Activated naive CD8-positive, alpha-beta T cell treated with anti-CD3 and anti-CD28 coated beads, Interleukin-2, amount 10 ng/mL, durations not matched to agents 7 days and 5 days (primary cell): ENCODE results near the gene TESMIN. TPM values are rescaled to one million over a fixed set of nuclear protein-coding genes. Genes with fewer than 3 reads are reported as not detected.

Source experiments
- ATAC-seq: fragments of 150-1000 bp; cut with Tn5 transposase; one replicate; pipeline ENCODE4 v1.10.0; 2021; ENCODE audit warnings: low read depth, moderate library complexity
- POLR2A ChIA-PET: fragments of 350-600 bp; sonication (Branson Sonifier 250); formaldehyde crosslinking; loops from one replicate; lab custom pipeline; 2021; ENCODE audit warnings: antibody characterized with exemption; lab: Charles Lee
- DNase-seq: peaks from one replicate; pipeline ENCODE4 v3.0.0; 2021
- H3K27ac Mint-ChIP-seq: one replicate; pipeline ENCODE4 v1.8.0; 2022; ENCODE audit warnings: mild to moderate bottlenecking, mixed read lengths
- H3K27me3 Mint-ChIP-seq: one replicate; pipeline ENCODE4 v1.8.0; 2022; ENCODE audit warnings: mild to moderate bottlenecking, moderate library complexity, mixed read lengths
- H3K36me3 Mint-ChIP-seq: one replicate; pipeline ENCODE4 v1.8.0; 2021; ENCODE audit warnings: mild to moderate bottlenecking, mixed read lengths
- H3K4me1 Mint-ChIP-seq: one replicate; pipeline ENCODE4 v1.8.0; 2021; ENCODE audit warnings: mixed read lengths
- H3K4me3 Mint-ChIP-seq: one replicate; pipeline ENCODE4 v1.8.0; 2022; ENCODE audit warnings: mild to moderate bottlenecking, moderate library complexity, mixed read lengths
- H3K9me3 Mint-ChIP-seq: one replicate; pipeline ENCODE4 v1.8.0; 2021; ENCODE audit warnings: mixed read lengths
- total RNA-seq, 2 experiments: library from RNA; stranded (reverse); gene quantifications; one replicate each; pipeline ENCODE4 v1.2.3, GENCODE V29; 2021

Gene TESMIN
- total RNA-seq, 2 experiments from 2014 or later = 9.2 to 10.5 TPM

GRCh38 chr11:68715456-68716122 is 35.7 kb downstream of the TESMIN start:
- Mint-ChIP-seq H3K9me3 (peaks cover 8% of the 10 kb centered on the region), H3K4me3 (no peak overlapping the region), H3K27me3 (peaks cover 9% of the 10 kb centered on the region), H3K27ac (no peak overlapping the region), H3K36me3 (no peaks in the 10 kb centered on the region), H3K4me1 (no peaks in the 10 kb centered on the region)
- ATAC-seq = no peak
- no peak for DNase-seq
- POLR2A ChIA-PET = no interaction called here

GRCh38 chr11:68714060-68714856 is 37.1 kb downstream of the TESMIN start:
- no peaks in the 10 kb centered on the region for H3K36me3 Mint-ChIP-seq
- H3K4me3 Mint-ChIP-seq = no peak overlapping the region
- ATAC-seq (no peak), DNase-seq (no peak)
- H3K27ac Mint-ChIP-seq = peak overlapping the region; percentile 34
- peaks cover 3% of the 10 kb centered on the region for H3K9me3 Mint-ChIP-seq
- H3K27me3 Mint-ChIP-seq = no peaks in the 10 kb centered on the region
- H3K4me1 Mint-ChIP-seq = no peaks in the 10 kb centered on the region
- POLR2A ChIA-PET = no interaction called here

GRCh38 chr11:68711114-68711513 is 40.2 kb downstream of the TESMIN start:
- Mint-ChIP-seq H3K36me3 (no peaks in the 10 kb centered on the region), H3K4me3 (no peak overlapping the region), H3K27ac (no peak overlapping the region), H3K4me1 (peaks cover 1% of the 10 kb centered on the region), H3K9me3 (no peaks in the 10 kb centered on the region), H3K27me3 (peaks cover 2% of the 10 kb centered on the region)
- no peak for ATAC-seq
- no peak for DNase-seq
- POLR2A ChIA-PET = no interaction called here

GRCh38 chr11:68710409-68710808 is 40.9 kb downstream of the TESMIN start:
- Mint-ChIP-seq H3K27me3 (peaks cover 2% of the 10 kb centered on the region), H3K4me1 (peaks cover 1% of the 10 kb centered on the region), H3K9me3 (no peaks in the 10 kb centered on the region), H3K4me3 (no peak overlapping the region), H3K36me3 (no peaks in the 10 kb centered on the region), H3K27ac (no peak overlapping the region)
- no peak for ATAC-seq
- POLR2A ChIA-PET = no interaction called here
- no peak for DNase-seq

GRCh38 chr11:68709062-68709461 is 42.3 kb downstream of the TESMIN start:
- POLR2A ChIA-PET = no interaction called here
- H3K36me3 Mint-ChIP-seq = no peaks in the 10 kb centered on the region
- no peak overlapping the region for H3K4me3 Mint-ChIP-seq
- peaks cover 1% of the 10 kb centered on the region for H3K4me1 Mint-ChIP-seq
- no peak for DNase-seq
- H3K27ac Mint-ChIP-seq = no peak overlapping the region
- ATAC-seq = no peak
- H3K9me3 Mint-ChIP-seq = no peaks in the 10 kb centered on the region
- H3K27me3 Mint-ChIP-seq = peaks cover 3% of the 10 kb centered on the region

GRCh38 chr11:68707527-68707926 is 43.8 kb downstream of the TESMIN start:
- POLR2A ChIA-PET = no interaction called here
- Mint-ChIP-seq H3K9me3 (no peaks in the 10 kb centered on the region), H3K27me3 (peaks cover 11% of the 10 kb centered on the region), H3K4me1 (peaks cover 1% of the 10 kb centered on the region), H3K4me3 (no peak overlapping the region), H3K27ac (no peak overlapping the region), H3K36me3 (no peaks in the 10 kb centered on the region)
- no peak for ATAC-seq
- DNase-seq = no peak

GRCh38 chr11:68704887-68705286 is 46.4 kb downstream of the TESMIN start:
- Mint-ChIP-seq H3K4me3 (no peak overlapping the region), H3K27me3 (peaks cover 25% of the 10 kb centered on the region), H3K36me3 (no peaks in the 10 kb centered on the region), H3K9me3 (no peaks in the 10 kb centered on the region), H3K4me1 (peaks cover 1% of the 10 kb centered on the region), H3K27ac (no peak overlapping the region)
- no peak for ATAC-seq
- POLR2A ChIA-PET = no interaction called here
- no peak for DNase-seq

- no peaks in the 10 kb centered on the region for H3K4me1 Mint-ChIP-seq
- no peaks in the 10 kb centered on the region for H3K36me3 Mint-ChIP-seq
- H3K27me3 Mint-ChIP-seq = peaks cover 39% of the 10 kb centered on the region
- POLR2A ChIA-PET = no interaction called here
- peaks cover 5% of the 10 kb centered on the region for H3K9me3 Mint-ChIP-seq
- no peak overlapping the region for H3K4me3 Mint-ChIP-seq
- DNase-seq (no peak), ATAC-seq (no peak)
- H3K27ac Mint-ChIP-seq = no peak overlapping the region
These were observed 52.3 kb downstream of the TESMIN start for GRCh38 chr11:68698993-68699392.

GRCh38 chr11:68695531-68695930 is 55.8 kb downstream of the TESMIN start:
- DNase-seq = no peak
- Mint-ChIP-seq H3K9me3 (peaks cover 5% of the 10 kb centered on the region), H3K36me3 (no peaks in the 10 kb centered on the region), H3K27me3 (peaks cover 32% of the 10 kb centered on the region), H3K4me1 (peaks cover 10% of the 10 kb centered on the region), H3K4me3 (no peak overlapping the region), H3K27ac (no peak overlapping the region)
- no peak for ATAC-seq
- POLR2A ChIA-PET = no interaction called here

GRCh38 chr11:68694431-68695297 is 56.7 kb downstream of the TESMIN start:
- DNase-seq (no peak), ATAC-seq (no peak)
- H3K4me3 Mint-ChIP-seq = no peak overlapping the region
- H3K27ac Mint-ChIP-seq = no peak overlapping the region
- peaks cover 14% of the 10 kb centered on the region for H3K4me1 Mint-ChIP-seq
- H3K9me3 Mint-ChIP-seq = peaks cover 5% of the 10 kb centered on the region
- peaks cover 38% of the 10 kb centered on the region for H3K27me3 Mint-ChIP-seq
- no peaks in the 10 kb centered on the region for H3K36me3 Mint-ChIP-seq
- POLR2A ChIA-PET = interaction anchor here (0.6 kb wide), 1 partner anchor 31 kb away, joined by 3 read pairs; no protein-coding TSS in a partner anchor

- POLR2A ChIA-PET = no interaction called here
- no peak overlapping the region for H3K27ac Mint-ChIP-seq
- peaks cover 5% of the 10 kb centered on the region for H3K9me3 Mint-ChIP-seq
- peaks cover 14% of the 10 kb centered on the region for H3K4me1 Mint-ChIP-seq
- DNase-seq = no peak
- no peaks in the 10 kb centered on the region for H3K36me3 Mint-ChIP-seq
- ATAC-seq = no peak
- peaks cover 47% of the 10 kb centered on the region for H3K27me3 Mint-ChIP-seq
- H3K4me3 Mint-ChIP-seq = no peak overlapping the region
These were observed 57.8 kb downstream of the TESMIN start for GRCh38 chr11:68693484-68693882.

- Mint-ChIP-seq H3K27me3 (peaks cover 48% of the 10 kb centered on the region), H3K4me1 (peaks cover 14% of the 10 kb centered on the region), H3K36me3 (no peaks in the 10 kb centered on the region), H3K4me3 (no peak overlapping the region), H3K27ac (no peak overlapping the region), H3K9me3 (peaks cover 5% of the 10 kb centered on the region)
- no peak for DNase-seq
- POLR2A ChIA-PET = no interaction called here
- no peak for ATAC-seq
These were observed 58.3 kb downstream of the TESMIN start for GRCh38 chr11:68692871-68693483.

- Mint-ChIP-seq H3K27me3 (peaks cover 50% of the 10 kb centered on the region), H3K9me3 (peaks cover 2% of the 10 kb centered on the region), H3K4me1 (peaks cover 14% of the 10 kb centered on the region), H3K4me3 (no peak overlapping the region), H3K36me3 (no peaks in the 10 kb centered on the region), H3K27ac (no peak overlapping the region)
- ATAC-seq = no peak
- POLR2A ChIA-PET = interaction anchor here (0.7 kb wide), 1 partner anchor 63 kb away, joined by 4 read pairs; no protein-coding TSS in a partner anchor
- no peak for DNase-seq
These were observed 59.2 kb downstream of the TESMIN start for GRCh38 chr11:68692115-68692514.
